GM12864 (cell line): Measurements from ENCODE around the gene BRD3.

ENCODE experiments used
- DNase-seq: peaks from one replicate; pipeline ENCODE4 v3.0.0-alpha.2; 2011; ENCODE audit warnings: low read depth
- H3K4me3 ChIP-seq: 2 replicates; pipeline ENCODE4 v1.5.1; 2011; ENCODE audit warnings: mild to moderate bottlenecking, low read depth, low read length, control low read depth
- TF ChIP-seq, protein P1 (sequence below): IDR thresholded peaks from 2 replicates; pipeline ENCODE4 v1.5.1; 2011; ENCODE audit warnings: low read depth, mild to moderate bottlenecking, moderate library complexity, low read length, control low read depth, inconsistent platforms; ENCODE audit errors: missing control alignments

The BRD3 gene

GRCh38 chr9:134044944-134045343 lies 22.9 kb downstream of the BRD3 start:
- no peak for DNase-seq
- no peak overlapping the region for H3K4me3 ChIP-seq
- TF ChIP-seq, protein P1, sequence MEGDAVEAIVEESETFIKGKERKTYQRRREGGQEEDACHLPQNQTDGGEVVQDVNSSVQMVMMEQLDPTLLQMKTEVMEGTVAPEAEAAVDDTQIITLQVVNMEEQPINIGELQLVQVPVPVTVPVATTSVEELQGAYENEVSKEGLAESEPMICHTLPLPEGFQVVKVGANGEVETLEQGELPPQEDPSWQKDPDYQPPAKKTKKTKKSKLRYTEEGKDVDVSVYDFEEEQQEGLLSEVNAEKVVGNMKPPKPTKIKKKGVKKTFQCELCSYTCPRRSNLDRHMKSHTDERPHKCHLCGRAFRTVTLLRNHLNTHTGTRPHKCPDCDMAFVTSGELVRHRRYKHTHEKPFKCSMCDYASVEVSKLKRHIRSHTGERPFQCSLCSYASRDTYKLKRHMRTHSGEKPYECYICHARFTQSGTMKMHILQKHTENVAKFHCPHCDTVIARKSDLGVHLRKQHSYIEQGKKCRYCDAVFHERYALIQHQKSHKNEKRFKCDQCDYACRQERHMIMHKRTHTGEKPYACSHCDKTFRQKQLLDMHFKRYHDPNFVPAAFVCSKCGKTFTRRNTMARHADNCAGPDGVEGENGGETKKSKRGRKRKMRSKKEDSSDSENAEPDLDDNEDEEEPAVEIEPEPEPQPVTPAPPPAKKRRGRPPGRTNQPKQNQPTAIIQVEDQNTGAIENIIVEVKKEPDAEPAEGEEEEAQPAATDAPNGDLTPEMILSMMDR: no peak

GRCh38 chr9:134043531-134043988 lies 24.3 kb downstream of the BRD3 start:
- DNase-seq: no peak
- TF ChIP-seq, protein P1: no peak
- H3K4me3 ChIP-seq: no peak overlapping the region

DNA sequence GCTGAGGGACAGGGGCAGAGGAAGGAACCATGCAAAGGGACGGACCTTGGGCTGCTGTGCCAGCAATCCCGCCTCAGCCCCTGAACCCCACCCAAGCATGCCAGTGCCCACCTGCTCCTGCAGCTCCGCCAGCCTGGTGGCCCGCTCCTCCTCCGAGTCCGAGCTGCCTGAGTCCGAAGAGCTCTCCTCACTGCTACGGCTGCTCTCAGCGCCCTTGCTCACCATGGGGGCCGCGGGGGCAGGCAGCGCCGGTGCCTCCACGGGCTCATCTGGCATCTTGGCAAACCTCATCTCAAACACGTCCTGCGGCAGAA lies 26.2 kb downstream of the BRD3 start:
- no peak overlapping the region for H3K4me3 ChIP-seq
- TF ChIP-seq, protein P1: no peak
- no peak for DNase-seq

DNA sequence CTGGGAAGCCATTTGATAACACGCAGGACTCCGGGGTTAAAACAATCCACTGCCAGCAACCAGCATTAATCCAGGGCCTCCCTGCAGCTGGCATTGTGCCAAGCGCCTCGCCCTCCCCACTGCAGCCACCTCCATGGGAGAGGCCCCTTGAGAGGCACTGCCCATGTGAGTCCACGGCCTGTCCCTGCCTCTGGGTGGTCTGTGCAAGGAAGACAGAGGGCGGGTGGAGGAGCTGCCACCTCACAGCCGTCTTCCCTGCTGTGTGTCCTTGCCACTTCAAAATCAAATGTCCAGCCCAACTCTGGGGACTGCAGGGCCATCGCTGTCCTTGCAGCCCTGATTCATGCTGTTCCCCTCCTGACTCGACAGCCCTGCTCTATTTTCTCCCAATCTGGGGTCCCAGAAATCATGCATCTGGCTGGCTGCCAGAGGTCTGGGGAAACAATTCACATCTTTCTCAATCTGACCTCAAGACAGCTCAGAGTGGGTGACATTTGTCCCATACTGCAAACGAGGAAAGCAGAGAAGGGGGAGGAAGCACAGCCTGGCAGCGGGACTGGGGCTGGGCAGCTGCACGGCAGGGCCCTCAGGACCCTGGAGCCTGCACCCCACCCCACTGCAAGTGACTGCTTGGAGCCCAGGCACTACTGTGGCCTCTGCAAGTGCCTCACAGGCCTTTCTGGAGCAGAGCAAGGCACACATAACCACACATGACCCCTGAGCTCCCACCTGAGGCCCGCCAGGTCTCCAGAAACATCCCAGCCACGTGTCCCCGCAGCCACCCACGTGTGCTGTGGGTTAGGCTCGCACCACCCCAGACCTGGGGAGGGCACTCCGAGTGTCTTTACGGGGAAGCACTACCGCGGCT lies 26.8 kb downstream of the BRD3 start:
- TF ChIP-seq, protein P1: no peak
- H3K4me3 ChIP-seq: no peak overlapping the region
- no peak for DNase-seq

DNA sequence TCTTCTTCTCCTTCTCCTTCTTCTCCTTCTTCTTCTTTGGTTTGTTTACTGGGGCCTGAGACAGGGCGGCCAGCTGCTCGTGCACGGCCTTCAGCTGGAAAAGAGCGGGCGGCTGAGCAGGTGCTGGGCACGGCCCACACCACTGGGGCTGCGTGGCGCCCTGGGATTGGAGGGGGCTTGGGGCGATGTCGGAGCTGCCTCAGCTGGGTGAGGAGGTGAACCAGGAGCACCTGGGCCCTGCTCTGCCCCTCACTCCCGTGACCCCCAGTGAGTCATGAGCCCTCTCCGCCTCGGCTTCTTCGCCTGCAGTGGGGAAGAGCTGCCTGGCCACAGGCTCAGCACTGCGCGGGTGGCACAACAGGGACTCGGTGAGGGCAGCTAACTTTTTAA lies 27.7 kb downstream of the BRD3 start:
- TF ChIP-seq, protein P1: no peak
- DNase-seq: no peak
- no peak overlapping the region for H3K4me3 ChIP-seq

DNA sequence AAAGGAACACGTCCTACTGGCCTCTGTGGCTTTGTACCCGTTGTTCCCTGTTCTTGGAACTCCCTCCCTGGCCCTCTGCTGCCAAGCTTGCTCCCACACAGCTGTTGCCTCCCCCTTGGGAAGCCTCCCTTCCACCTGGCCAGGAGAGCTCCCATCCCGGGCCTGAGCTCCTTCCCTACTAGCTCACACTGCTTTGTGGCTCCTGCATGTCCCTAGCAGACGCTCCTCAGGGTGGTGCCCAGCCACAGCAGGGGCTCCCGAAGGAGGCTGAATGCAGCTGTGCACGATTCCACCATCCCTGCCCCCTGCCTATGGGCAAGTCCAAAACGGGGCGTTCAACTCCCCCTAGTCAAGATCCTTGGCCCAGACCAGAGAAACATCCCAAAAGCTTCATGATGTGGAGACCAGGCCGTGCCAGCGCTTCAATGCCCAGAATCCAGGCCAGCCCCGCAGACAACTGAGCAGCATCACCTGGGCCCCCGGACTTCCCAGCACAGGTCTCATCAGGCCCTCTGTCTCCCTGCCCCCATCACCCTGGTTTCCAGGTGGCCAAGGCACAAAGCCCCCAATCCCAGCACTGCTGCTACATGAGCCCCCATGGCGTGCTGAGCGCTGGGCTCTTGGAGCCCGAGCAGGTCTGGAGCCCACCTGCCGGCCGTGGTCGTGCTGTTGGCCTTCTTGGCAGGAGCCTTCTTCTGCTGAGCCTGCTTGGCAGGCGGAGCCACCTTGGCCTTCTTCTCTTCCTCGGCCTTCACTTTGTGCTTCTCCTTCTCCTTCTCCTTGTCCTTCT lies 28.2 kb downstream of the BRD3 start:
- TF ChIP-seq, protein P1: no peak
- no peak overlapping the region for H3K4me3 ChIP-seq

More for the DNA sequence above, 28.2 kb downstream of the BRD3 start:
- DNase-seq: no peak
